Right renal cortex interstitium (tissue), 3 donors: Measurements from ENCODE around the gene MEF2A. TPM values are rescaled to one million over a fixed set of nuclear protein-coding genes. Genes with fewer than 3 reads are reported as not detected.
"Not testable (repeated sequence)": the region's sequence is repeated elsewhere in the genome, so short reads cannot be mapped to it uniquely, and the experiment has no call there.

ENCODE experiments used
- DNase-seq, 3 donors: peaks; one replicate each; pipeline ENCODE4 v3.0.0-alpha.2; 2013; ENCODE audit warnings: low read depth in 3 of 3, low spot score in 2 of 3
- polyA plus RNA-seq, 3 donors: library from polyadenylated mRNA; unstranded; fragments of 120-200 nt; gene quantifications; one replicate each; pipeline ENCODE4 v1.2.1, GENCODE V29; 2013; ENCODE audit not compliant: insufficient read length in 3 of 3

The MEF2A gene
- polyA plus RNA-seq, 3 donors = 46.1 to 53.7 (median 52.9) TPM

GRCh38 chr15:99635794-99636193 lies 70.0 kb downstream of the MEF2A start:
- no peak for DNase-seq

GRCh38 chr15:99644913-99645542 lies 79.2 kb downstream of the MEF2A start:
- no peak for DNase-seq

- no peak for DNase-seq
Measured at GRCh38 chr15:99645543-99645935, 79.8 kb downstream of the MEF2A start.

GRCh38 chr15:99645951-99646350 lies 80.2 kb downstream of the MEF2A start:
- no peak for DNase-seq

- DNase-seq = no peak
Measured at GRCh38 chr15:99651023-99651807, 85.4 kb downstream of the MEF2A start.

GRCh38 chr15:99656205-99656604 lies 90.4 kb downstream of the MEF2A start:
- DNase-seq = no peak

- DNase-seq = no peak
Measured at GRCh38 chr15:99657996-99658395, 92.2 kb downstream of the MEF2A start.

- DNase-seq = no peak
Measured at GRCh38 chr15:99662903-99663302, 97.1 kb downstream of the MEF2A start.

- not testable (repeated sequence) for DNase-seq
Measured at GRCh38 chr15:99666073-99666472, 100.3 kb downstream of the MEF2A start.

GRCh38 chr15:99668533-99669182 lies 102.9 kb downstream of the MEF2A start:
- DNase-seq = no peak

- DNase-seq = no peak
Measured at GRCh38 chr15:99669250-99669649, 103.5 kb downstream of the MEF2A start.

GRCh38 chr15:99671926-99672635 lies 106.3 kb downstream of the MEF2A start:
- DNase-seq = no peak

- no peak for DNase-seq
Measured at GRCh38 chr15:99673111-99673510, 107.3 kb downstream of the MEF2A start.

GRCh38 chr15:99674279-99674678 lies 108.5 kb downstream of the MEF2A start:
- no peak for DNase-seq

GRCh38 chr15:99677540-99678134 lies 111.9 kb downstream of the MEF2A start:
- no peak for DNase-seq

GRCh38 chr15:99680276-99680675 lies 114.5 kb downstream of the MEF2A start:
- no peak for DNase-seq

- DNase-seq = no peak
Measured at GRCh38 chr15:99681990-99682389, 116.2 kb downstream of the MEF2A start.

GRCh38 chr15:99682455-99682854 lies 116.7 kb downstream of the MEF2A start:
- no peak for DNase-seq

- no peak for DNase-seq
Measured at GRCh38 chr15:99683000-99683670, 117.4 kb downstream of the MEF2A start.

- DNase-seq = no peak
Measured at GRCh38 chr15:99686290-99686689, 120.5 kb downstream of the MEF2A start.
